B cell (primary cell): Measurements from ENCODE around the gene AAR2.

Experiments
- CTCF ChIP-seq: fragments of 200-600 bp; IDR thresholded peaks from one replicate; pipeline ENCODE4 v1.8.0; 2022; ENCODE audit warnings: antibody characterized with exemption, mild to moderate bottlenecking
- EZH2 ChIP-seq: IDR thresholded peaks from 2 replicates; pipeline ENCODE4 v1.6.1; 2012; ENCODE audit warnings: borderline replicate concordance, low read depth, mild to moderate bottlenecking, moderate library complexity, low read length; ENCODE audit not compliant: insufficient read depth, poor library complexity, severe bottlenecking

- TF ChIP-seq CTCF, result no peak
- no peak for TF ChIP-seq EZH2
Measured at GRCh38 chr20:36237477-36237876, 1.2 kb downstream of the AAR2 start.
